Endodermal cell (in vitro differentiated cells): ENCODE data around the gene TMEM123. TPM values are rescaled to one million over a fixed set of nuclear protein-coding genes. Genes with fewer than 3 reads are reported as not detected.

ENCODE experiments used
- DNase-seq: peaks from one replicate; pipeline ENCODE4 v3.0.0-alpha.2; 2017
- H3K27ac ChIP-seq: 2 replicates; pipeline ENCODE4 v1.5.1; 2013; ENCODE audit warnings: mild to moderate bottlenecking, low read depth, low read length, moderate library complexity
- H3K27me3 ChIP-seq: 2 replicates; pipeline ENCODE4 v1.6.1; 2013; ENCODE audit warnings: mild to moderate bottlenecking, low read length, moderate library complexity; ENCODE audit not compliant: insufficient read depth, control insufficient read depth, poor library complexity, severe bottlenecking
- H3K36me3 ChIP-seq: 2 replicates; pipeline ENCODE4 v1.7.0; 2013; ENCODE audit warnings: mild to moderate bottlenecking, low read length, moderate library complexity; ENCODE audit not compliant: control insufficient read depth, insufficient read depth
- H3K4me1 ChIP-seq: one replicate; pipeline ENCODE4 v1.7.0; 2013; ENCODE audit warnings: low read length; ENCODE audit not compliant: control insufficient read depth, insufficient read depth
- H3K4me3 ChIP-seq: 2 replicates; pipeline ENCODE4 v1.5.1; 2013; ENCODE audit warnings: mild to moderate bottlenecking, low read length, moderate library complexity
- H3K9ac ChIP-seq: 2 replicates; pipeline ENCODE4 v1.6.1; 2013; ENCODE audit warnings: mild to moderate bottlenecking, low read length, moderate library complexity; ENCODE audit not compliant: poor library complexity, severe bottlenecking; ENCODE audit errors: extremely low read depth
- H3K9me3 ChIP-seq: 2 replicates; pipeline ENCODE4 v1.6.1; 2013; ENCODE audit warnings: mild to moderate bottlenecking, low read length, moderate library complexity; ENCODE audit not compliant: control insufficient read depth
- H3K27ac Mint-ChIP-seq: 2 replicates; pipeline ENCODE4 v1.8.0; 2020; ENCODE audit warnings: mixed read lengths
- H3K27me3 Mint-ChIP-seq: 2 replicates; pipeline ENCODE4 v1.8.0; 2021; ENCODE audit warnings: mild to moderate bottlenecking, mixed read lengths; ENCODE audit not compliant: insufficient read depth
- H3K36me3 Mint-ChIP-seq: 2 replicates; pipeline ENCODE4 v1.8.0; 2020; ENCODE audit warnings: low read depth, mixed read lengths
- H3K4me1 Mint-ChIP-seq: 2 replicates; pipeline ENCODE4 v1.8.0; 2020; ENCODE audit warnings: mixed read lengths
- H3K4me3 Mint-ChIP-seq: 2 replicates; pipeline ENCODE4 v1.8.0; 2020; ENCODE audit warnings: mild to moderate bottlenecking, moderate library complexity, mixed read lengths
- H3K9me3 Mint-ChIP-seq: 2 replicates; pipeline ENCODE4 v1.8.0; 2020; ENCODE audit warnings: mild to moderate bottlenecking, mixed read lengths
- WGBS, 2 experiments: methylation state at CpG; one replicate each; pipeline versions ENCODE4 v1.1.5 to v1.1.7; 2013; ENCODE audit warnings: missing lambda C conversion rate in 2 of 2, mixed read lengths in 1 of 2; ENCODE audit not compliant: insufficient coverage in 1 of 2, insufficient read length in 1 of 2; 5-methylcytosine and 5-hydroxymethylcytosine counted together
- long read RNA-seq, 4 experiments: library from polyadenylated mRNA in 2 of 4; library from RNA in 1 of 4; library from capped mRNA in 1 of 4; stranded (forward) in 3 of 4; unstranded in 1 of 4; transcript quantifications; one replicate each; pipeline ENCODE4 v2.0.0, GENCODE V29; 2020 to 2021; ENCODE audit warnings: inconsistent platforms in 1 of 4
- polyA plus RNA-seq, 2 experiments: library from polyadenylated mRNA; stranded (reverse); fragments of 50-300 nt; gene quantifications; one replicate each; pipeline ENCODE4 v1.2.3, GENCODE V29; 2013
- total RNA-seq, 2 donors: library from RNA; stranded (reverse); fragmentation: NEBNext Ultra II Directional in 1 of 2; extraction: Animal tissue kit (Norgen Biotek cat#: 25700) in 1 of 2; gene quantifications; 2 replicates in 1 of 2; 3 replicates in 1 of 2; pipeline ENCODE4 v1.2.1, GENCODE V29; 2021
- TF ChIP-seq, protein P1 (sequence below): fragments of 200-600 bp; sonication (generic); conservative IDR thresholded peaks from 2 replicates; pipeline ENCODE4 v1.5.0; 2021; ENCODE audit warnings: antibody characterized with exemption, mild to moderate bottlenecking

The TMEM123 gene, protein sequence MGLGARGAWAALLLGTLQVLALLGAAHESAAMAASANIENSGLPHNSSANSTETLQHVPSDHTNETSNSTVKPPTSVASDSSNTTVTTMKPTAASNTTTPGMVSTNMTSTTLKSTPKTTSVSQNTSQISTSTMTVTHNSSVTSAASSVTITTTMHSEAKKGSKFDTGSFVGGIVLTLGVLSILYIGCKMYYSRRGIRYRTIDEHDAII
- total RNA-seq: 100 to 1,000 TPM; 216 to 256 TPM
- 193 TPM for polyA plus RNA-seq (2013, experiment 1 of 2)
- polyA plus RNA-seq (2013, experiment 2 of 2): 178 TPM
- long read RNA-seq, experiment 1, transcript TMEM123-202 (5 exons, 3,579 nt): major isoform, 39 of 118 reads
- long read RNA-seq, experiment 1, partial matches to known transcripts: 8 of 118 reads
- long read RNA-seq, experiment 1, other reads (novel, unspliced or antisense): 71 of 118 reads
- long read RNA-seq, experiment 2, transcript TMEM123-202 (5 exons, 3,579 nt): major isoform, 288 of 326 reads
- long read RNA-seq, experiment 2, partial matches to known transcripts: 4 of 326 reads
- long read RNA-seq, experiment 2, other reads (novel, unspliced or antisense): 34 of 326 reads
- long read RNA-seq, experiment 3, transcript TMEM123-202 (5 exons, 3,579 nt): major isoform, 645 of 678 reads
- long read RNA-seq, experiment 3, partial matches to known transcripts: 9 of 678 reads
- long read RNA-seq, experiment 3, other reads (novel, unspliced or antisense): 23 of 678 reads
- long read RNA-seq, experiment 4, transcript TMEM123-202 (5 exons, 3,579 nt): major isoform, 33 of 59 reads
- long read RNA-seq, experiment 4, partial matches to known transcripts: 23 of 59 reads
- long read RNA-seq, experiment 4, other reads (novel, unspliced or antisense): 3 of 59 reads

DNA sequence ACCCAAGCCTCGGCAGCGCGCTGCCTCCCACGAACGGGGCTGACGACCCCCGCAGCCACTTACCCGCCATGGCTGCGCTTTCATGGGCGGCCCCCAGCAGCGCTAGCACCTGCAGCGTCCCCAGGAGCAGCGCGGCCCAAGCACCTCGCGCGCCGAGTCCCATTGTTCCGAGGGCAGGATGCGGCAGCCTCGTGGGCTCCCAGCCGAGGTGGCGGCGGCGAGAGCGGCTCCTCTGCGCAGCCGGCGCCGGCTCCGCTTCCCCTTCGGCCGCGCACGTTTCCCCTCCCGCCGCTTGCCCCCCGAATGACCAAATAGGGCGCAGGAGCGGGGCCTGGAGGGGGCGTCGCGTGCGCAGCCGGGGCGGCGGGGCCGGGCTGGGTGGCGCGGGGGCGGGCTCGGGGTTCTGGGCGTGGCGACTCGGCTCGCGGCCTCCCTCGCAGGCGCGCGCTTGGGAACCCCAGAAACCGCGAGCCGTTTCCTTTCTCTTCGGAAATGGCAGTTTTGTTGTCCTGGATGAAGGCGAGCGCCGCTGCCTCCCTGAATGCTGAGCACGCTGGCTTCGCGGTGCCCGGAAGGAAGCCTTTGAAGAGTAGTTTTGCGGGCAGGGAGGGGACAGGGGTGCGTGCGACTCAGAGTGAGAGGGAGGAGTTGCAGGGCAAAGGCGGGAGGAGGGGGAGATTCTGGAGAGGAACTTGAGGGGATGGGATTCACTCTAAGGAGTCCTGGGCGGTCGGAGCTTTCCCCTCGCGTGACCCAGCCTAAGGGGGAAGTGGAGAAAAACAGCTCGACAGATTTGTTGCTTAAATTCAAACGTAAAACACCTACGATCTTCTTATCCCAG, at the start of gene TMEM123:
Gene TMEM123, minus strand, starts transcription at position 305 of the 841 bp plus-strand sequence. Its CDS starts 142 bp downstream, at position 163.
- 0% methylated on average over 32 to 83 of the region's 83 CpGs for WGBS, 2 experiments
- Mint-ChIP-seq H3K27me3 (no peaks in the 10 kb centered on the region), H3K4me3 (peak within 1 kb of the TSS; percentile 94), H3K36me3 (peaks cover 8% of the 10 kb centered on the region), H3K9me3 (no peaks in the 10 kb centered on the region), H3K27ac (peak within 1 kb of the TSS; percentile 97), H3K4me1 (peaks cover 62% of the 10 kb centered on the region)
- Histone ChIP-seq H3K4me3 (peak within 1 kb of the TSS; percentile 90), H3K27me3 (no peaks in the 10 kb centered on the region), H3K9ac (peak within 1 kb of the TSS; percentile 91), H3K27ac (peak within 1 kb of the TSS; percentile 91), H3K9me3 (no peaks in the 10 kb centered on the region), H3K36me3 (peaks cover 11% of the 10 kb centered on the region), H3K4me1 (peaks cover 8% of the 10 kb centered on the region)
- peak; percentile 90 for DNase-seq
- TF ChIP-seq, protein P1, sequence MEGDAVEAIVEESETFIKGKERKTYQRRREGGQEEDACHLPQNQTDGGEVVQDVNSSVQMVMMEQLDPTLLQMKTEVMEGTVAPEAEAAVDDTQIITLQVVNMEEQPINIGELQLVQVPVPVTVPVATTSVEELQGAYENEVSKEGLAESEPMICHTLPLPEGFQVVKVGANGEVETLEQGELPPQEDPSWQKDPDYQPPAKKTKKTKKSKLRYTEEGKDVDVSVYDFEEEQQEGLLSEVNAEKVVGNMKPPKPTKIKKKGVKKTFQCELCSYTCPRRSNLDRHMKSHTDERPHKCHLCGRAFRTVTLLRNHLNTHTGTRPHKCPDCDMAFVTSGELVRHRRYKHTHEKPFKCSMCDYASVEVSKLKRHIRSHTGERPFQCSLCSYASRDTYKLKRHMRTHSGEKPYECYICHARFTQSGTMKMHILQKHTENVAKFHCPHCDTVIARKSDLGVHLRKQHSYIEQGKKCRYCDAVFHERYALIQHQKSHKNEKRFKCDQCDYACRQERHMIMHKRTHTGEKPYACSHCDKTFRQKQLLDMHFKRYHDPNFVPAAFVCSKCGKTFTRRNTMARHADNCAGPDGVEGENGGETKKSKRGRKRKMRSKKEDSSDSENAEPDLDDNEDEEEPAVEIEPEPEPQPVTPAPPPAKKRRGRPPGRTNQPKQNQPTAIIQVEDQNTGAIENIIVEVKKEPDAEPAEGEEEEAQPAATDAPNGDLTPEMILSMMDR: no peak

DNA sequence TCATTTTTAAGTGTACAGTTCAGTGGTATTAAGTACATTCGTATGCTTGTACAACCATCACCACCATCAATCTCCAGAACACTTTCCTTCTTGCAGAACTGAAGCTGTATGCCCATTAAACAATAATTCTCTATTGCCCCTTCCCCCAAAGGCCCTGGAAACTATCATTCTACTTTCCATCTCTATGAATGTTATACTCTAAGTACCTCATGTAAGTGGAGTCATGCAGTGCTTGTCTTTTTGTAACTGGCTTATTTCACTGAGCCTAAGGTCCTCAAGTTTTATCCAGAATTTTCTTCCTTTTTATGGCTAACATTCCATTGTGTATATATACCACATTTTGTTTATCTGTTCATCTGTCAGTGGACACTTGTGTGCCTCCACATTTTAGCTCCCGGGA, 48.3 kb upstream of the TMEM123 start:
- TF ChIP-seq, protein P1: no peak
- Mint-ChIP-seq H3K9me3 (no peaks in the 10 kb centered on the region), H3K27ac (no peak overlapping the region), H3K4me1 (peaks cover 2% of the 10 kb centered on the region), H3K27me3 (peaks cover 3% of the 10 kb centered on the region), H3K4me3 (no peak overlapping the region), H3K36me3 (no peaks in the 10 kb centered on the region)
- DNase-seq: no peak
- Histone ChIP-seq H3K9ac (no peak overlapping the region), H3K27ac (no peak overlapping the region), H3K4me1 (peaks cover under 1% of the 10 kb centered on the region), H3K9me3 (no peaks in the 10 kb centered on the region), H3K36me3 (no peaks in the 10 kb centered on the region), H3K4me3 (no peak overlapping the region), H3K27me3 (no peaks in the 10 kb centered on the region)
- 84 to 98% methylated on average over 2 of the region's 2 CpGs for WGBS, 2 experiments

DNA sequence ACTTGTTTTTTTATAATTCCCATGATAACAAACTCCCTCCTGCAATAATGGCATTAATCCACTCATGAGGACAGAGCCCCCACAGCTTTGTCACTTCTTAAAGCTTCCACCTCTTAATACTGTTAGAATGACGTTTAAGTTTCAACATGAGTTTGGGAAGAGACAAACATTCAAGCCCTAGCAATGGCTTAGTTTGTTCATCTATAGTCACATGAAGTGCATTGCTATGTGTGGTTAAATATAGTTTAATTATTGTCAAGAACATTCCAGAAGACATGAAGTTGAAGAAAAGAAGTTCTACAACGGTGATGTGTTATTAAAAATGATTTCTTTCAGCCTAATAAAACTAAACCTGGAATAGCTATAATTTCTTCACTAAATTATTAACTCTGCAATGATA, 47.4 kb upstream of the TMEM123 start:
- Histone ChIP-seq H3K9me3 (no peaks in the 10 kb centered on the region), H3K9ac (no peak overlapping the region), H3K36me3 (no peaks in the 10 kb centered on the region), H3K27ac (no peak overlapping the region), H3K4me3 (no peak overlapping the region), H3K27me3 (no peaks in the 10 kb centered on the region), H3K4me1 (peaks cover 4% of the 10 kb centered on the region)
- no peak overlapping the region for H3K27ac Mint-ChIP-seq
- no peaks in the 10 kb centered on the region for H3K36me3 Mint-ChIP-seq
- DNase-seq: no peak
- TF ChIP-seq, protein P1: no peak
- no peaks in the 10 kb centered on the region for H3K9me3 Mint-ChIP-seq
- no peaks in the 10 kb centered on the region for H3K27me3 Mint-ChIP-seq
- H3K4me1 Mint-ChIP-seq: peaks cover 6% of the 10 kb centered on the region
- 88% methylated on average over 1 of the region's 2 CpGs; no CpG with 5 or more reads in 1 of the 2 experiments for WGBS, 2 experiments
- H3K4me3 Mint-ChIP-seq: no peak overlapping the region
